Medulla oblongata (tissue), 1 donor: Measurements from ENCODE around the gene HDAC11.

ENCODE experiments used
- DNase-seq: peaks from one replicate; pipeline ENCODE4 v3.0.0-alpha.2; 2015; ENCODE audit errors: extremely low spot score

The HDAC11 gene

GRCh38 chr3:13541691-13542090 is 61.6 kb downstream of the HDAC11 start:
- no peak for DNase-seq

GRCh38 chr3:13542142-13542541 is 62.0 kb downstream of the HDAC11 start:
- DNase-seq, result no peak

GRCh38 chr3:13543253-13543652 is 63.1 kb downstream of the HDAC11 start:
- DNase-seq, result no peak

- DNase-seq, result no peak
These were observed 64.3 kb downstream of the HDAC11 start for GRCh38 chr3:13544293-13544831.

GRCh38 chr3:13544951-13545651 is 65.0 kb downstream of the HDAC11 start:
- DNase-seq, result no peak

- no peak for DNase-seq
These were observed 65.9 kb downstream of the HDAC11 start for GRCh38 chr3:13545952-13546454.

GRCh38 chr3:13546667-13547171 is 66.6 kb downstream of the HDAC11 start:
- no peak for DNase-seq

- DNase-seq, result no peak
These were observed 67.7 kb downstream of the HDAC11 start for GRCh38 chr3:13547591-13548371.

GRCh38 chr3:13548696-13549622 is 68.9 kb downstream of the HDAC11 start, which contains the start of gene FBLN2:
TSS of gene FBLN2 (plus strand) at chr3:13549125. CDS start at chr3:13570356, 21,231 bp downstream.
- no peak for DNase-seq

GRCh38 chr3:13549623-13550422 is 69.7 kb downstream of the HDAC11 start:
- no peak for DNase-seq

GRCh38 chr3:13550423-13550690 is 70.3 kb downstream of the HDAC11 start:
- no peak for DNase-seq

GRCh38 chr3:13550791-13551360 is 70.8 kb downstream of the HDAC11 start:
- no peak for DNase-seq

GRCh38 chr3:13552857-13553652 is 72.9 kb downstream of the HDAC11 start:
- DNase-seq, result no peak

- DNase-seq, result no peak
These were observed 73.6 kb downstream of the HDAC11 start for GRCh38 chr3:13553686-13554085.

- DNase-seq, result no peak
These were observed 75.6 kb downstream of the HDAC11 start for GRCh38 chr3:13555753-13556152.
